Endodermal cell (in vitro differentiated cells): Measurements from ENCODE around the gene RPL10A. TPM values are rescaled to one million over a fixed set of nuclear protein-coding genes. Genes with fewer than 3 reads are reported as not detected.

ENCODE experiments used
- DNase-seq: peaks from one replicate; pipeline ENCODE4 v3.0.0-alpha.2; 2017
- H3K27ac ChIP-seq: 2 replicates; pipeline ENCODE4 v1.5.1; 2013; ENCODE audit warnings: mild to moderate bottlenecking, low read depth, low read length, moderate library complexity
- H3K27me3 ChIP-seq: 2 replicates; pipeline ENCODE4 v1.6.1; 2013; ENCODE audit warnings: mild to moderate bottlenecking, low read length, moderate library complexity; ENCODE audit not compliant: insufficient read depth, control insufficient read depth, poor library complexity, severe bottlenecking
- H3K36me3 ChIP-seq: 2 replicates; pipeline ENCODE4 v1.7.0; 2013; ENCODE audit warnings: mild to moderate bottlenecking, low read length, moderate library complexity; ENCODE audit not compliant: control insufficient read depth, insufficient read depth
- H3K4me1 ChIP-seq: one replicate; pipeline ENCODE4 v1.7.0; 2013; ENCODE audit warnings: low read length; ENCODE audit not compliant: control insufficient read depth, insufficient read depth
- H3K4me3 ChIP-seq: 2 replicates; pipeline ENCODE4 v1.5.1; 2013; ENCODE audit warnings: mild to moderate bottlenecking, low read length, moderate library complexity
- H3K9ac ChIP-seq: 2 replicates; pipeline ENCODE4 v1.6.1; 2013; ENCODE audit warnings: mild to moderate bottlenecking, low read length, moderate library complexity; ENCODE audit not compliant: poor library complexity, severe bottlenecking; ENCODE audit errors: extremely low read depth
- H3K9me3 ChIP-seq: 2 replicates; pipeline ENCODE4 v1.6.1; 2013; ENCODE audit warnings: mild to moderate bottlenecking, low read length, moderate library complexity; ENCODE audit not compliant: control insufficient read depth
- H3K27ac Mint-ChIP-seq: 2 replicates; pipeline ENCODE4 v1.8.0; 2020; ENCODE audit warnings: mixed read lengths
- H3K27me3 Mint-ChIP-seq: 2 replicates; pipeline ENCODE4 v1.8.0; 2021; ENCODE audit warnings: mild to moderate bottlenecking, mixed read lengths; ENCODE audit not compliant: insufficient read depth
- H3K36me3 Mint-ChIP-seq: 2 replicates; pipeline ENCODE4 v1.8.0; 2020; ENCODE audit warnings: low read depth, mixed read lengths
- H3K4me1 Mint-ChIP-seq: 2 replicates; pipeline ENCODE4 v1.8.0; 2020; ENCODE audit warnings: mixed read lengths
- H3K4me3 Mint-ChIP-seq: 2 replicates; pipeline ENCODE4 v1.8.0; 2020; ENCODE audit warnings: mild to moderate bottlenecking, moderate library complexity, mixed read lengths
- H3K9me3 Mint-ChIP-seq: 2 replicates; pipeline ENCODE4 v1.8.0; 2020; ENCODE audit warnings: mild to moderate bottlenecking, mixed read lengths
- CTCF ChIP-seq: fragments of 200-600 bp; sonication (generic); conservative IDR thresholded peaks from 2 replicates; pipeline ENCODE4 v1.5.0; 2021; ENCODE audit warnings: antibody characterized with exemption, mild to moderate bottlenecking
- WGBS, 2 experiments: methylation state at CpG; one replicate each; pipeline versions ENCODE4 v1.1.5 to v1.1.7; 2013; ENCODE audit warnings: missing lambda C conversion rate in 2 of 2, mixed read lengths in 1 of 2; ENCODE audit not compliant: insufficient coverage in 1 of 2, insufficient read length in 1 of 2; 5-methylcytosine and 5-hydroxymethylcytosine counted together
- total RNA-seq, 2 donors: library from RNA; stranded (reverse); fragmentation: NEBNext Ultra II Directional in 1 of 2; extraction: Animal tissue kit (Norgen Biotek cat#: 25700) in 1 of 2; gene quantifications; 2 replicates in 1 of 2; 3 replicates in 1 of 2; pipeline ENCODE4 v1.2.1, GENCODE V29; 2021

Gene RPL10A
- total RNA-seq, 2 donors from 2014 or later: 1,411 to 1,652 TPM

GRCh38 chr6:35486005-35486925, 18.1 kb downstream of the RPL10A start:
- peaks cover 9% of the 10 kb centered on the region for H3K36me3 ChIP-seq
- 88 to 93% methylated on average over 34 to 61 of the region's 61 CpGs for WGBS, 2 experiments
- H3K9ac ChIP-seq: peak overlapping the region; percentile 38
- H3K4me1 ChIP-seq: peaks cover 27% of the 10 kb centered on the region
- no peak for TF ChIP-seq CTCF
- peak overlapping the region; percentile 87 for H3K27ac Mint-ChIP-seq
- no peaks in the 10 kb centered on the region for H3K9me3 ChIP-seq
- peaks cover 12% of the 10 kb centered on the region for H3K36me3 Mint-ChIP-seq
- H3K4me3 Mint-ChIP-seq: peak overlapping the region; percentile 47
- no peaks in the 10 kb centered on the region for H3K27me3 ChIP-seq
- peak overlapping the region; percentile 64 for H3K27ac ChIP-seq
- no peaks in the 10 kb centered on the region for H3K9me3 Mint-ChIP-seq
- no peak overlapping the region for H3K4me3 ChIP-seq
- H3K27me3 Mint-ChIP-seq: no peaks in the 10 kb centered on the region
- peaks cover 38% of the 10 kb centered on the region for H3K4me1 Mint-ChIP-seq
- peak; percentile 94 for DNase-seq

- Histone ChIP-seq H3K27me3 (no peaks in the 10 kb centered on the region), H3K9me3 (no peaks in the 10 kb centered on the region), H3K36me3 (peaks cover 9% of the 10 kb centered on the region), H3K9ac (no peak overlapping the region), H3K27ac (no peak overlapping the region), H3K4me3 (no peak overlapping the region), H3K4me1 (peaks cover 41% of the 10 kb centered on the region)
- no peak for TF ChIP-seq CTCF
- H3K4me1 Mint-ChIP-seq: peaks cover 51% of the 10 kb centered on the region
- H3K4me3 Mint-ChIP-seq: no peak overlapping the region
- no peaks in the 10 kb centered on the region for H3K9me3 Mint-ChIP-seq
- H3K27ac Mint-ChIP-seq: peak overlapping the region; percentile 63
- 77 to 86% methylated on average over 3 to 9 of the region's 9 CpGs for WGBS, 2 experiments
- DNase-seq: peak; percentile 76
- H3K36me3 Mint-ChIP-seq: peaks cover 6% of the 10 kb centered on the region
- no peaks in the 10 kb centered on the region for H3K27me3 Mint-ChIP-seq
These were observed 19.7 kb downstream of the RPL10A start for GRCh38 chr6:35487658-35488516.

- peaks cover under 1% of the 10 kb centered on the region for H3K36me3 Mint-ChIP-seq
- WGBS, 2 experiments: 90 to 100% methylated on average over 5 to 8 of the region's 9 CpGs
- peaks cover 43% of the 10 kb centered on the region for H3K4me1 ChIP-seq
- H3K4me3 ChIP-seq: no peak overlapping the region
- no peak for DNase-seq
- H3K27me3 Mint-ChIP-seq: no peaks in the 10 kb centered on the region
- H3K4me3 Mint-ChIP-seq: no peak overlapping the region
- H3K9ac ChIP-seq: no peak overlapping the region
- peaks cover 57% of the 10 kb centered on the region for H3K4me1 Mint-ChIP-seq
- H3K36me3 ChIP-seq: peaks cover 9% of the 10 kb centered on the region
- H3K27me3 ChIP-seq: no peaks in the 10 kb centered on the region
- no peak overlapping the region for H3K27ac ChIP-seq
- H3K27ac Mint-ChIP-seq: peak overlapping the region; percentile 63
- H3K9me3 ChIP-seq: no peaks in the 10 kb centered on the region
- H3K9me3 Mint-ChIP-seq: no peaks in the 10 kb centered on the region
- TF ChIP-seq CTCF: no peak
These were observed 20.3 kb downstream of the RPL10A start for GRCh38 chr6:35488517-35488862.
